Measurements from ENCODE around the gene SEC24B.

The SEC24B gene

GRCh38 chr4:109433205-109434006 lies at the start of gene SEC24B:
Gene SEC24B, plus strand, starts transcription at chr4:109433815. Its CDS starts 55 bp downstream, at chr4:109433870.
- DNase-seq: peak; percentile 94

- no peak for DNase-seq
Measured at GRCh38 chr4:109383823-109384222, 49.8 kb upstream of the SEC24B start.

- DNase-seq: no peak
Measured at GRCh38 chr4:109385260-109385659, 48.4 kb upstream of the SEC24B start.

GRCh38 chr4:109389369-109390114 lies 44.1 kb upstream of the SEC24B start:
- no peak for DNase-seq

- DNase-seq: no peak
Measured at GRCh38 chr4:109390115-109390768, 43.4 kb upstream of the SEC24B start.

- DNase-seq: no peak
Measured at GRCh38 chr4:109395694-109396093, 37.9 kb upstream of the SEC24B start.

- no peak for DNase-seq
Measured at GRCh38 chr4:109398928-109399327, 34.7 kb upstream of the SEC24B start.

GRCh38 chr4:109406337-109406931 lies 27.2 kb upstream of the SEC24B start:
- DNase-seq: peak; percentile 37

- DNase-seq: no peak
Measured at GRCh38 chr4:109407027-109407737, 26.4 kb upstream of the SEC24B start.

GRCh38 chr4:109408711-109409110 lies 24.9 kb upstream of the SEC24B start:
- no peak for DNase-seq

GRCh38 chr4:109410226-109410625 lies 23.4 kb upstream of the SEC24B start:
- DNase-seq: no peak

GRCh38 chr4:109410776-109411175 lies 22.8 kb upstream of the SEC24B start:
- DNase-seq: no peak

GRCh38 chr4:109411964-109412363 lies 21.7 kb upstream of the SEC24B start:
- DNase-seq: no peak

- DNase-seq: no peak
Measured at GRCh38 chr4:109412776-109413175, 20.8 kb upstream of the SEC24B start.

GRCh38 chr4:109414938-109415337 lies 18.7 kb upstream of the SEC24B start:
- no peak for DNase-seq

- no peak for DNase-seq
Measured at GRCh38 chr4:109418588-109418987, 15.0 kb upstream of the SEC24B start.

GRCh38 chr4:109419679-109420078 lies 13.9 kb upstream of the SEC24B start:
- DNase-seq: no peak

GRCh38 chr4:109424093-109424841 lies 9.3 kb upstream of the SEC24B start:
- no peak for DNase-seq

GRCh38 chr4:109425405-109425804 lies 8.2 kb upstream of the SEC24B start:
- DNase-seq: no peak

- no peak for DNase-seq
Measured at GRCh38 chr4:109429545-109429944, 4.1 kb upstream of the SEC24B start.

GRCh38 chr4:109432203-109432602 lies 1.4 kb upstream of the SEC24B start:
- no peak for DNase-seq

- peak; percentile 22 for DNase-seq
Measured at GRCh38 chr4:109432696-109433095, 919 bp upstream of the SEC24B start.

Data from CD4-positive, alpha-beta T cell treated with Interleukin-6 for 4 hours (primary cell).